ENCODE results near the gene CACNA2D3.

The CACNA2D3 gene

DNA sequence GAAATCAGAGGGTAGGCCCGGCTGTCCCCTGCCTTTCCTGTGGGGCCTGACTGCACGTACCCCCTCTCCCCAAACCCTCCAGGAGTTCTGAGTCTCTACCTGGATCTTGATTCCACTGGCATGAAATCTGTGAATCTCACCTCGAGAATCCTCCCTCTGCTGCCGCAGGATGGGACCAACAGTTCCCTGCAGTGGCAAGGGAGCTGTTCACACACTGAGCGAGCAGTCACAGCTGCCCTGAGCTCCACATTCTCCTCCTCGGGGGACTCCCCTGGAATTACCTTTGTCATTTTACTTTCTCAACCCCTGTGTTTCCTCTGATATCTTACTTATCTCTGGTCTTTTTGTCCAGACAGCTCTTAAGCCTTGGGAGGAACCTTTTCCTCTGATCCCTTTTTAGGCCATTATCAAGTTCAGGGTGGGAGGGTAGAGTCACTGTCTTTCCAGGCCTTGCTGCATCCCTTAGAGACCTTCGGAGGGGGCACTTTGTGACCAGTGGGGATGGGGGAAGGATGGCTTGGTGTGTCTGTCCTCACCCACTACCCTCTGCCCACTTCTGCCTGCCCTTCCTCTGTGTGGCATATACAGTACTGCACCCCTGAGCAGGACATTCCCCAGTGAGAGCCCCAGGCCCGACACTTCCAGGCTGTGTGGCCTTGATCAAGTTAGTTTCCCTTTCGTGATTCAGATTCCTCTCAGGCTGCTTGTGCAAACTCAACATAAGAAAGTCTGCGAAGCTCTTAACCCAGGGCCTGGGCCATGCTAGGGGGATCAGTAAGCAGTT lies 42.0 kb downstream of the CACNA2D3 start:
- H3K79me1 ChIP-seq (ENCODE audit: low read length) = no peaks in the 10 kb centered on the region
- no peak overlapping the region for H3K9ac ChIP-seq (ENCODE audit: low read length)
- H3K79me2 ChIP-seq (ENCODE audit: control insufficient read depth, insufficient read depth, low read length) = no peaks in the 10 kb centered on the region
- H2BK5ac ChIP-seq (ENCODE audit: low read length) = no peak overlapping the region
- no peak for DNase-seq
- H3K4me1 ChIP-seq (ENCODE audit: control insufficient read depth, low read depth, low read length) = no peaks in the 10 kb centered on the region
- H3K4ac ChIP-seq (ENCODE audit: low read depth, low read length) = no peak overlapping the region
- H3K23ac ChIP-seq (ENCODE audit: low read length) = no peak overlapping the region
- H3K56ac ChIP-seq (ENCODE audit: low read length) = no peak overlapping the region
- no CpG with 5 or more reads among the region's 10 CpGs for WGBS (ENCODE audit: extremely low coverage, insufficient coverage, low lambda C conversion rate)
- no peak overlapping the region for H2AK5ac ChIP-seq (ENCODE audit: low read length)
- H4K8ac ChIP-seq (ENCODE audit: low read depth, low read length) = no peak overlapping the region
- H3K4me3 ChIP-seq (ENCODE audit: low read length) = no peak overlapping the region
- H3K27me3 ChIP-seq (ENCODE audit: insufficient read depth, low read length, poor library complexity) = no peaks in the 10 kb centered on the region
- no peak overlapping the region for H3K27ac ChIP-seq (ENCODE audit: low read depth, low read length)
- no peaks in the 10 kb centered on the region for H3K36me3 ChIP-seq (ENCODE audit: control insufficient read depth, insufficient read depth, low read length)
- H2BK120ac ChIP-seq (ENCODE audit: low read depth, low read length) = no peak overlapping the region
- H2BK15ac ChIP-seq (replicated peaks; ENCODE audit: low read depth) = no peak overlapping the region
- no peak overlapping the region for H3K18ac ChIP-seq (ENCODE audit: low read length)
- no peak overlapping the region for H3K4me2 ChIP-seq (ENCODE audit: low read length)
- H4K5ac ChIP-seq (ENCODE audit: low read length) = no peak overlapping the region

- no CpG with 5 or more reads among the region's 2 CpGs for WGBS (ENCODE audit: extremely low coverage, insufficient coverage, low lambda C conversion rate)
These were observed 43.5 kb downstream of the CACNA2D3 start for GRCh38 chr3:54165865-54166264.

GRCh38 chr3:54167999-54168398 lies 45.6 kb downstream of the CACNA2D3 start:
- H4K8ac ChIP-seq (ENCODE audit: low read depth, low read length) = no peak overlapping the region
- H3K27ac ChIP-seq (ENCODE audit: low read depth, low read length) = no peak overlapping the region
- H3K79me2 ChIP-seq (ENCODE audit: control insufficient read depth, insufficient read depth, low read length) = no peaks in the 10 kb centered on the region
- whole genome bisulfite sequencing (ENCODE audit: extremely low coverage, insufficient coverage, low lambda C conversion rate) = no CpG with 5 or more reads among the region's 1 CpG
- H2BK120ac ChIP-seq (ENCODE audit: low read depth, low read length) = no peak overlapping the region
- H3K4me2 ChIP-seq (ENCODE audit: low read length) = no peak overlapping the region
- H3K4me1 ChIP-seq (ENCODE audit: control insufficient read depth, low read depth, low read length) = no peaks in the 10 kb centered on the region
- H3K79me1 ChIP-seq (ENCODE audit: low read length) = no peaks in the 10 kb centered on the region
- no peak for DNase-seq
- H3K9ac ChIP-seq (ENCODE audit: low read length) = no peak overlapping the region
- H3K36me3 ChIP-seq (ENCODE audit: control insufficient read depth, insufficient read depth, low read length) = no peaks in the 10 kb centered on the region
- H2AK5ac ChIP-seq (ENCODE audit: low read length) = no peak overlapping the region
- H3K4me3 ChIP-seq (ENCODE audit: low read length) = no peak overlapping the region
- H3K18ac ChIP-seq (ENCODE audit: low read length) = no peak overlapping the region
- no peak overlapping the region for H3K23ac ChIP-seq (ENCODE audit: low read length)
- H3K56ac ChIP-seq (ENCODE audit: low read length) = no peak overlapping the region
- H4K5ac ChIP-seq (ENCODE audit: low read length) = no peak overlapping the region
- no peaks in the 10 kb centered on the region for H3K27me3 ChIP-seq (ENCODE audit: insufficient read depth, low read length, poor library complexity)
- no peak overlapping the region for H2BK5ac ChIP-seq (ENCODE audit: low read length)
- H3K4ac ChIP-seq (ENCODE audit: low read depth, low read length) = no peak overlapping the region
- no peak overlapping the region for H2BK15ac ChIP-seq (replicated peaks; ENCODE audit: low read depth)

More at GRCh38 chr3:54165865-54166264, 43.5 kb downstream of the CACNA2D3 start:
- no peaks in the 10 kb centered on the region for H3K4me1 ChIP-seq (ENCODE audit: control insufficient read depth, low read depth, low read length)
- no peaks in the 10 kb centered on the region for H3K36me3 ChIP-seq (ENCODE audit: control insufficient read depth, insufficient read depth, low read length)
- H3K4me3 ChIP-seq (ENCODE audit: low read length) = no peak overlapping the region
- no peaks in the 10 kb centered on the region for H3K79me2 ChIP-seq (ENCODE audit: control insufficient read depth, insufficient read depth, low read length)
- H3K18ac ChIP-seq (ENCODE audit: low read length) = no peak overlapping the region
- H3K9ac ChIP-seq (ENCODE audit: low read length) = no peak overlapping the region
- H4K8ac ChIP-seq (ENCODE audit: low read depth, low read length) = no peak overlapping the region
- no peak overlapping the region for H3K56ac ChIP-seq (ENCODE audit: low read length)
- H2BK120ac ChIP-seq (ENCODE audit: low read depth, low read length) = no peak overlapping the region
- H2BK15ac ChIP-seq (replicated peaks; ENCODE audit: low read depth) = no peak overlapping the region
- H3K23ac ChIP-seq (ENCODE audit: low read length) = no peak overlapping the region
- H3K27ac ChIP-seq (ENCODE audit: low read depth, low read length) = no peak overlapping the region
- H3K27me3 ChIP-seq (ENCODE audit: insufficient read depth, low read length, poor library complexity) = no peaks in the 10 kb centered on the region
- no peak overlapping the region for H3K4me2 ChIP-seq (ENCODE audit: low read length)
- no peak overlapping the region for H2BK5ac ChIP-seq (ENCODE audit: low read length)
- H3K4ac ChIP-seq (ENCODE audit: low read depth, low read length) = no peak overlapping the region
- no peak for DNase-seq
- H4K5ac ChIP-seq (ENCODE audit: low read length) = no peak overlapping the region
- no peaks in the 10 kb centered on the region for H3K79me1 ChIP-seq (ENCODE audit: low read length)
- H2AK5ac ChIP-seq (ENCODE audit: low read length) = no peak overlapping the region

DNA sequence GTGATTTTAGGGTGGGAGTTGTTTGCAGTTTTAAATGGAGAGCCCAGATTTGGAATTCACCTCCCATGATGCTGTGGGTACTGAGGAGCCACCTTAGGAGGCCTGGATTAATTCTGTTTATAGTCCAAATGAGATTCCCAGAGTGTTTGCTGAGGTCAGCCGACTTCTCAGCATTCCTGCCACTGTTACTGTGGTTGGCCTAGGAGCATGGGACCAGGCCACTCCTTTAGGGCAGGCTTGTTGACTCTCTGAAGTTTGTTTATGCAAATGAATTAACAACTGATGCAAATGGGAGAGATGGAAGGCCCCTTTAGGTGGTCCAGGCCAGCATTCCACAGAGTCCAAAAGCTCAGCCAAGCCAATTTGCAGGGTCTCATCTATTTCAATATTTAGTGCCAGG lies 46.1 kb downstream of the CACNA2D3 start:
- WGBS (ENCODE audit: extremely low coverage, insufficient coverage, low lambda C conversion rate) = no CpG with 5 or more reads among the region's 1 CpG
- no peaks in the 10 kb centered on the region for H3K79me1 ChIP-seq (ENCODE audit: low read length)
- H3K4ac ChIP-seq (ENCODE audit: low read depth, low read length) = no peak overlapping the region
- no peak overlapping the region for H4K5ac ChIP-seq (ENCODE audit: low read length)
- H3K79me2 ChIP-seq (ENCODE audit: control insufficient read depth, insufficient read depth, low read length) = no peaks in the 10 kb centered on the region
- DNase-seq = peak; percentile 32
- H2BK120ac ChIP-seq (ENCODE audit: low read depth, low read length) = no peak overlapping the region
- H3K18ac ChIP-seq (ENCODE audit: low read length) = no peak overlapping the region
- no peaks in the 10 kb centered on the region for H3K4me1 ChIP-seq (ENCODE audit: control insufficient read depth, low read depth, low read length)
- H3K27ac ChIP-seq (ENCODE audit: low read depth, low read length) = no peak overlapping the region
- no peak overlapping the region for H3K4me2 ChIP-seq (ENCODE audit: low read length)
- H3K4me3 ChIP-seq (ENCODE audit: low read length) = no peak overlapping the region
- no peak overlapping the region for H3K56ac ChIP-seq (ENCODE audit: low read length)
- no peak overlapping the region for H2AK5ac ChIP-seq (ENCODE audit: low read length)
- no peaks in the 10 kb centered on the region for H3K36me3 ChIP-seq (ENCODE audit: control insufficient read depth, insufficient read depth, low read length)
- no peak overlapping the region for H4K8ac ChIP-seq (ENCODE audit: low read depth, low read length)
- H3K27me3 ChIP-seq (ENCODE audit: insufficient read depth, low read length, poor library complexity) = no peaks in the 10 kb centered on the region
- no peak overlapping the region for H3K23ac ChIP-seq (ENCODE audit: low read length)
- no peak overlapping the region for H2BK5ac ChIP-seq (ENCODE audit: low read length)
- no peak overlapping the region for H3K9ac ChIP-seq (ENCODE audit: low read length)
- no peak overlapping the region for H2BK15ac ChIP-seq (replicated peaks; ENCODE audit: low read depth)

DNA sequence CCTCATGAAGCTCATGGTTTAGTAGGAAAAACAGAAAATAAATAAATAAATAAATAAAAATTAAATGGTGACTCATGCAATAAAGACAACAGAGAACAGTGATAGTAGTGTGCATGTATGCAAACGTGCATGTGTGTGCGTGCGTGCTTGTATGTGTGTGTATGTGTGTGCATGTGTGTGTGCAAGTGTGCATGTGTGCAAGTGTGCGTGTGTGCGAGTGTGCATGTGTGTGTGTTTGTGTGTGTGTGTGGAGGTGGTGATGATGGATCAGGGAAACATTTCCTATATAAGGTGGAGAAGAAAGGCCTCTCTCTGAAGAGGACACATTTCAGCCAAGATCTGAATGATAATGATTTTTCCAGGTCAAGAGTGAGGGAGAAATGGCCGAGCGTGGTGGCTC lies 47.2 kb downstream of the CACNA2D3 start:
- no peak overlapping the region for H3K56ac ChIP-seq (ENCODE audit: low read length)
- no peak overlapping the region for H2BK5ac ChIP-seq (ENCODE audit: low read length)
- H3K4me3 ChIP-seq (ENCODE audit: low read length) = no peak overlapping the region
- H3K79me2 ChIP-seq (ENCODE audit: control insufficient read depth, insufficient read depth, low read length) = no peaks in the 10 kb centered on the region
- WGBS (ENCODE audit: extremely low coverage, insufficient coverage, low lambda C conversion rate) = no CpG with 5 or more reads among the region's 7 CpGs
- no peak overlapping the region for H4K5ac ChIP-seq (ENCODE audit: low read length)
- H3K27ac ChIP-seq (ENCODE audit: low read depth, low read length) = no peak overlapping the region
- H3K4ac ChIP-seq (ENCODE audit: low read depth, low read length) = no peak overlapping the region
- H4K8ac ChIP-seq (ENCODE audit: low read depth, low read length) = no peak overlapping the region
- H3K23ac ChIP-seq (ENCODE audit: low read length) = no peak overlapping the region
- no peaks in the 10 kb centered on the region for H3K79me1 ChIP-seq (ENCODE audit: low read length)
- H3K27me3 ChIP-seq (ENCODE audit: insufficient read depth, low read length, poor library complexity) = no peaks in the 10 kb centered on the region
- no peak overlapping the region for H3K9ac ChIP-seq (ENCODE audit: low read length)
- no peak for DNase-seq
- no peaks in the 10 kb centered on the region for H3K36me3 ChIP-seq (ENCODE audit: control insufficient read depth, insufficient read depth, low read length)
- H2AK5ac ChIP-seq (ENCODE audit: low read length) = no peak overlapping the region
- H3K18ac ChIP-seq (ENCODE audit: low read length) = no peak overlapping the region
- H2BK120ac ChIP-seq (ENCODE audit: low read depth, low read length) = no peak overlapping the region
- H3K4me2 ChIP-seq (ENCODE audit: low read length) = no peak overlapping the region
- H3K4me1 ChIP-seq (ENCODE audit: control insufficient read depth, low read depth, low read length) = no peaks in the 10 kb centered on the region
- H2BK15ac ChIP-seq (replicated peaks; ENCODE audit: low read depth) = no peak overlapping the region

GRCh38 chr3:54171509-54171908 lies 49.2 kb downstream of the CACNA2D3 start:
- H3K56ac ChIP-seq (ENCODE audit: low read length) = no peak overlapping the region
- no peaks in the 10 kb centered on the region for H3K79me1 ChIP-seq (ENCODE audit: low read length)
- no peaks in the 10 kb centered on the region for H3K36me3 ChIP-seq (ENCODE audit: control insufficient read depth, insufficient read depth, low read length)
- H3K4me2 ChIP-seq (ENCODE audit: low read length) = no peak overlapping the region
- no peak overlapping the region for H2BK120ac ChIP-seq (ENCODE audit: low read depth, low read length)
- no peak overlapping the region for H2BK15ac ChIP-seq (replicated peaks; ENCODE audit: low read depth)
- H4K8ac ChIP-seq (ENCODE audit: low read depth, low read length) = no peak overlapping the region
- H3K27ac ChIP-seq (ENCODE audit: low read depth, low read length) = no peak overlapping the region
- no peak for DNase-seq
- H3K9ac ChIP-seq (ENCODE audit: low read length) = no peak overlapping the region
- WGBS (ENCODE audit: extremely low coverage, insufficient coverage, low lambda C conversion rate) = no CpG with 5 or more reads among the region's 1 CpG
- H4K5ac ChIP-seq (ENCODE audit: low read length) = no peak overlapping the region
- H3K4me1 ChIP-seq (ENCODE audit: control insufficient read depth, low read depth, low read length) = no peaks in the 10 kb centered on the region
- H3K18ac ChIP-seq (ENCODE audit: low read length) = no peak overlapping the region
- H3K23ac ChIP-seq (ENCODE audit: low read length) = no peak overlapping the region
- no peak overlapping the region for H3K4me3 ChIP-seq (ENCODE audit: low read length)
- no peaks in the 10 kb centered on the region for H3K79me2 ChIP-seq (ENCODE audit: control insufficient read depth, insufficient read depth, low read length)
- no peak overlapping the region for H2AK5ac ChIP-seq (ENCODE audit: low read length)
- H2BK5ac ChIP-seq (ENCODE audit: low read length) = no peak overlapping the region
- H3K4ac ChIP-seq (ENCODE audit: low read depth, low read length) = no peak overlapping the region
- no peaks in the 10 kb centered on the region for H3K27me3 ChIP-seq (ENCODE audit: insufficient read depth, low read length, poor library complexity)
